ENCODE results near the gene CNTRL. TPM values are rescaled to one million over a fixed set of nuclear protein-coding genes. Genes with fewer than 3 reads are reported as not detected.
A peak's percentile ranks its signal among the peaks of the same experiment; 100 is the strongest.

The CNTRL gene
- total and polyA plus RNA-seq, 2 experiments from 2014 or later = 3.4 to 7.9 TPM

DNA sequence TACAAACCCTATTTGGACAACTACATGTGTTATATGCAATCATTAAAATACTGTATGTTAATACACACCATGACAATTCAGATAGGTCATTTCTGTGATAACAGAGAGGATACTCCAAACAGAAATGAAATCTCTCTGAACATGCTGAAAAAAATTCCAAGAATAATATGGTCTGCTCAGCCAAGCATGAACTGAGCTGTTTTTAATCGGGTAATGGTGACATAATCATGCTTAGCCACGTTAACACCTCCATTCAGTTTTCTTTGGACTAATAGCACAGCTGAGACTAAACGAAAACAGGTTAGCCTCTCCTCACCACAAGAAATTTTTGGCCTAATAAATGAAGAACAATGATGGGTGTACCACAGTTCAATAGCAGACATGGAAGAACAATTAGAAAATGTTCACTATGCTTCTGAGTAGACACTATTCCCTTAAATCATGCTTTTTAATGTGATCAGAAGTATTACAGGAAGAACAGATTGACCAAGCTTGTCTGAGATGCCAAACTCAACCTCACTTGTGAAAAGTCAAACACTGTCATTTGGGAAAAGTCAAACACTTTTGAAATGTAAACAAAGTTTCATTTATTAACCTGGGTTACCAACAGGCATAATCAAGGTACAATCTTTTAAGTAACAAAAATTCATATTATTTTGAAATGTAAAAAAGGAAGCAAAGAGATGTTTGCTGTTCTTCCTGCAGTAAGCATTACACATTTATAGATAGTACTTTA is 107.5 kb downstream of the CNTRL start:
- no peak overlapping the region for H3K4me3 ChIP-seq
- H3K79me2 ChIP-seq = peaks cover 69% of the 10 kb centered on the region
- H2AFZ ChIP-seq = no peak overlapping the region
- no peak overlapping the region for H3K27ac ChIP-seq
- WGBS (ENCODE audit: low lambda C conversion rate, missing lambda C conversion rate) = 95% methylated on average over 3 of the region's 3 CpGs
- TF ChIP-seq CTCF (IDR thresholded peaks at IDR 0.05; ENCODE audit: poor library complexity) (no peak), EZH2 (IDR thresholded peaks at IDR 0.05; ENCODE audit: borderline replicate concordance) (no peak), EZH2phosphoT487 (IDR thresholded peaks at IDR 0.05; ENCODE audit: low read depth, severe bottlenecking, unreplicated experiment) (no peak)
- no peak for DNase-seq (ENCODE audit: low spot score)
- H3K4me2 ChIP-seq = no peak overlapping the region
- no peaks in the 10 kb centered on the region for H3K9me2 ChIP-seq (replicated peaks; ENCODE audit: insufficient read depth)
- no peaks in the 10 kb centered on the region for H3K9me3 ChIP-seq (ENCODE audit: low read depth)
- peaks cover 31% of the 10 kb centered on the region for H4K20me1 ChIP-seq (ENCODE audit: insufficient read depth, poor library complexity, severe bottlenecking)
- no peaks in the 10 kb centered on the region for H3K36me3 ChIP-seq (replicated peaks; ENCODE audit: insufficient read depth, low read depth)
- H3K27me3 ChIP-seq = no peaks in the 10 kb centered on the region
- peaks cover 33% of the 10 kb centered on the region for H3K4me1 ChIP-seq (ENCODE audit: insufficient read depth)

GRCh38 chr9:121182989-121183388 is 108.2 kb downstream of the CNTRL start:
- Histone ChIP-seq H3K27me3 (no peaks in the 10 kb centered on the region), H3K9me2 (replicated peaks; ENCODE audit: insufficient read depth) (no peaks in the 10 kb centered on the region), H3K36me3 (replicated peaks; ENCODE audit: insufficient read depth, low read depth) (no peaks in the 10 kb centered on the region), H3K9me3 (ENCODE audit: low read depth) (no peaks in the 10 kb centered on the region), H3K27ac (peak overlapping the region; percentile 53), H3K4me1 (ENCODE audit: insufficient read depth) (peaks cover 38% of the 10 kb centered on the region), H3K4me2 (no peak overlapping the region), H4K20me1 (ENCODE audit: insufficient read depth, poor library complexity, severe bottlenecking) (peaks cover 37% of the 10 kb centered on the region), H2AFZ (no peak overlapping the region), H3K4me3 (no peak overlapping the region), H3K79me2 (peaks cover 76% of the 10 kb centered on the region)
- TF ChIP-seq EZH2 (IDR thresholded peaks at IDR 0.05; ENCODE audit: borderline replicate concordance) (no peak), EZH2phosphoT487 (IDR thresholded peaks at IDR 0.05; ENCODE audit: low read depth, severe bottlenecking, unreplicated experiment) (no peak), CTCF (IDR thresholded peaks at IDR 0.05; ENCODE audit: poor library complexity) (no peak)
- no peak for DNase-seq (ENCODE audit: low spot score)

- Histone ChIP-seq H3K4me2 (no peak overlapping the region), H3K9me3 (ENCODE audit: low read depth) (no peaks in the 10 kb centered on the region), H3K27ac (peak overlapping the region; percentile 53), H3K27me3 (no peaks in the 10 kb centered on the region), H3K9me2 (replicated peaks; ENCODE audit: insufficient read depth) (no peaks in the 10 kb centered on the region), H4K20me1 (ENCODE audit: insufficient read depth, poor library complexity, severe bottlenecking) (peaks cover 38% of the 10 kb centered on the region), H2AFZ (no peak overlapping the region), H3K4me3 (no peak overlapping the region), H3K4me1 (ENCODE audit: insufficient read depth) (peaks cover 39% of the 10 kb centered on the region), H3K79me2 (peaks cover 84% of the 10 kb centered on the region), H3K36me3 (replicated peaks; ENCODE audit: insufficient read depth, low read depth) (no peaks in the 10 kb centered on the region)
- DNase-seq (ENCODE audit: low spot score) = no peak
- TF ChIP-seq EZH2phosphoT487 (IDR thresholded peaks at IDR 0.05; ENCODE audit: low read depth, severe bottlenecking, unreplicated experiment) (no peak), CTCF (IDR thresholded peaks at IDR 0.05; ENCODE audit: poor library complexity) (no peak), EZH2 (IDR thresholded peaks at IDR 0.05; ENCODE audit: borderline replicate concordance) (no peak)
- 60% methylated on average over 3 of the region's 3 CpGs for WGBS (ENCODE audit: low lambda C conversion rate, missing lambda C conversion rate)
These were observed 109.1 kb downstream of the CNTRL start for GRCh38 chr9:121183666-121184423.

Measured in hepatocyte (in vitro differentiated cells).